Measurements from ENCODE around the gene CDK5. TPM values are rescaled to one million over a fixed set of nuclear protein-coding genes. Genes with fewer than 3 reads are reported as not detected.

Gene CDK5
- total and polyA plus RNA-seq, 9 of the 15 experiments (the other 6 are each of a cell fraction or from before 2014, with no cell fraction given), result 3.2 to 38.0 (median 27.5) TPM

GRCh38 chr7:151087245-151088018, 29.7 kb upstream of the CDK5 start (continued):
- no peak; the same call in 1 of the 2 replicates for TF ChIP-seq E2F3 (CRISPR knock-in tag; IDR thresholded peaks at IDR 0.05)
- TF ChIP-seq ZNF584 (CRISPR knock-in tag; IDR thresholded peaks at IDR 0.05; ENCODE audit: low read depth), result no peak
- TF ChIP-seq SMC3 (conservative IDR thresholded peaks at IDR 0.05; ENCODE audit: insufficient read depth, low read depth, low read length), result no peak
- 0 out of 2 replicates have a peak, but pooled peaks have one; percentile 20 for TF ChIP-seq PHB (CRISPR knock-in tag; IDR thresholded peaks at IDR 0.05)
- TF ChIP-seq CAMTA2 (CRISPR knock-in tag; conservative IDR thresholded peaks at IDR 0.05), result no peak
- TF ChIP-seq CHD7 (IDR thresholded peaks at IDR 0.05; ENCODE audit: low read depth, low read length), result no peak
- TF ChIP-seq ELK3 (CRISPR knock-in tag; IDR thresholded peaks at IDR 0.05), result no peak
- no peak for TF ChIP-seq ATF3 (IDR thresholded peaks at IDR 0.05)
- peak; percentile 82; the same call in 1 of the 2 replicates for TF ChIP-seq ATF3 (CRISPR knock-in tag; conservative IDR thresholded peaks at IDR 0.05)
- TF ChIP-seq CCAR2 (IDR thresholded peaks at IDR 0.05; ENCODE audit: low read depth, low read length), result no peak
- TF ChIP-seq ESRRB (CRISPR knock-in tag; IDR thresholded peaks at IDR 0.05; ENCODE audit: borderline replicate concordance), result no peak
- 0 out of 2 replicates have a peak, but pooled peaks have one; percentile 13 for TF ChIP-seq ZSCAN32 (CRISPR knock-in tag; IDR thresholded peaks at IDR 0.05)
- no peak; the same call in 1 of the 2 replicates for TF ChIP-seq ZKSCAN1 (IDR thresholded peaks at IDR 0.05; ENCODE audit: low read depth, low read length)
- no peak for TF ChIP-seq NONO (IDR thresholded peaks at IDR 0.05; ENCODE audit: low read depth in 2 of 2, low read length in 1 of 2)
- TF ChIP-seq ARID1B (IDR thresholded peaks at IDR 0.05), result no peak

All from K562 (cell line).